Measurements from ENCODE around the gene SRGN. TPM values are rescaled to one million over a fixed set of nuclear protein-coding genes. Genes with fewer than 3 reads are reported as not detected.

SRGN gene
- total and polyA plus RNA-seq, 2 of the 8 experiments (the other 6 are each of a cell fraction or from before 2014, with no cell fraction given) = 0.06 TPM; not detected in 1

GRCh38 chr10:69091143-69091651, 3.3 kb downstream of the SRGN start:
- Histone ChIP-seq H3K27ac (ENCODE audit: low read depth, low read length) (no peak overlapping the region), H3K79me2 (ENCODE audit: control insufficient read depth in 1 of 2, insufficient read depth in 2 of 2, low read length in 2 of 2) (no peaks in the 10 kb centered on the region), H3K18ac (ENCODE audit: extremely low read depth, low read length) (no peak overlapping the region), H3K14ac (ENCODE audit: insufficient read length) (no peak overlapping the region), H4K5ac (ENCODE audit: insufficient read length, low read depth, low read length) (no peak overlapping the region), H2BK20ac (ENCODE audit: low read length) (no peak overlapping the region), H4K8ac (ENCODE audit: extremely low read depth, insufficient read depth, low read length) (no peak overlapping the region), H4K20me1 (replicated peaks in 1 of 2; ENCODE audit: control insufficient read depth in 1 of 2, insufficient read depth in 2 of 2, low read length in 2 of 2) (no peaks in the 10 kb centered on the region), H2BK15ac (ENCODE audit: low read length) (no peak overlapping the region), H3K4ac (replicated peaks; ENCODE audit: insufficient read length, low read depth, low read length) (no peak overlapping the region), H3K9me3 (ENCODE audit: insufficient read depth in 2 of 2, low read depth in 1 of 2, low read length in 1 of 2) (no peaks in the 10 kb centered on the region), H4K91ac (replicated peaks; ENCODE audit: insufficient read length, low read length) (no peak overlapping the region), H2BK5ac (ENCODE audit: low read depth, low read length) (no peak overlapping the region), H2BK12ac (ENCODE audit: low read depth, low read length) (no peak overlapping the region), H3K23me2 (ENCODE audit: low read depth, low read length) (no peaks in the 10 kb centered on the region), H3K4me1 (replicated peaks in 1 of 4; ENCODE audit: control insufficient read depth in 3 of 4, insufficient read depth in 4 of 4, low read length in 3 of 4) (peaks cover 0 to under 1% (median 0%) of the 10 kb centered on the region in 4 experiments; a peak in 2 of 7 replicates), H3K36me3 (ENCODE audit: control insufficient read depth in 2 of 4, insufficient read depth in 4 of 4, low read length in 3 of 4) (no peaks in the 10 kb centered on the region), H2AFZ (ENCODE audit: low read length) (peak overlapping the region; percentile 58; the same call in 1 of the 2 replicates), H2AK5ac (ENCODE audit: low read depth, low read length) (no peak overlapping the region), H2BK120ac (replicated peaks; ENCODE audit: low read depth, low read length) (no peak overlapping the region), H3K79me1 (ENCODE audit: low read depth, low read length) (no peaks in the 10 kb centered on the region), H3K9ac (replicated peaks in 1 of 4; ENCODE audit: extremely low read depth in 1 of 4, low read depth in 3 of 4, low read length in 3 of 4) (no peak overlapping the region), H3K56ac (replicated peaks; ENCODE audit: insufficient read length, low read depth, low read length) (no peak overlapping the region), H3K4me3 (ENCODE audit: extremely low read depth in 1 of 4, insufficient read depth in 2 of 4, low read depth in 3 of 4, low read length in 4 of 4) (no peak overlapping the region), H3K23ac (ENCODE audit: insufficient read length) (no peak overlapping the region), H3K27me3 (replicated peaks in 1 of 4; ENCODE audit: control insufficient read depth in 3 of 4, extremely low read depth in 1 of 4, insufficient read depth in 3 of 4, low read length in 3 of 4) (no peaks in the 10 kb centered on the region), H3K4me2 (ENCODE audit: insufficient read depth in 1 of 2, low read depth in 2 of 2, low read length in 2 of 2) (no peak overlapping the region)
- FAIRE-seq = no peak
- CTCF ChIA-PET (ENCODE audit: partially characterized antibody) = interaction anchor here (1.0 to 4.9 kb wide), 5 partner anchors 10 to 103 kb away, joined by 3 to 43 read pairs (median 3); partner anchors contain the start of gene KIFBP
- POLR2A ChIA-PET (ENCODE audit: partially characterized antibody) = no interaction called here
- TF ChIP-seq ASH2L (IDR thresholded peaks at IDR 0.05; ENCODE audit: low read length) (no peak), GTF2F1 (IDR thresholded peaks at IDR 0.05; ENCODE audit: borderline replicate concordance, low read depth, low read length) (no peak), ZNF274 (IDR thresholded peaks at IDR 0.05; ENCODE audit: borderline replicate concordance, extremely low read depth, low read length) (no peak), KDM5A (IDR thresholded peaks at IDR 0.05; ENCODE audit: low read length) (no peak), CHD1 (IDR thresholded peaks at IDR 0.05; ENCODE audit: low read depth, low read length) (no peak)
- no peak for DNase-seq (ENCODE audit: low read depth in 1 of 2, low spot score in 2 of 2)
- WGBS, 2 experiments (ENCODE audit: extremely low coverage in 1 of 2, insufficient coverage in 1 of 2, insufficient read length in 1 of 2, insufficient replicate concordance in 2 of 2, low coverage in 1 of 2, low lambda C conversion rate in 2 of 2, missing lambda C conversion rate in 1 of 2) = 83% methylated on average over 8 of the region's 8 CpGs; no CpG with 5 or more reads in 1 of the 2 experiments
